ENCODE results near the gene STYX.

DNA sequence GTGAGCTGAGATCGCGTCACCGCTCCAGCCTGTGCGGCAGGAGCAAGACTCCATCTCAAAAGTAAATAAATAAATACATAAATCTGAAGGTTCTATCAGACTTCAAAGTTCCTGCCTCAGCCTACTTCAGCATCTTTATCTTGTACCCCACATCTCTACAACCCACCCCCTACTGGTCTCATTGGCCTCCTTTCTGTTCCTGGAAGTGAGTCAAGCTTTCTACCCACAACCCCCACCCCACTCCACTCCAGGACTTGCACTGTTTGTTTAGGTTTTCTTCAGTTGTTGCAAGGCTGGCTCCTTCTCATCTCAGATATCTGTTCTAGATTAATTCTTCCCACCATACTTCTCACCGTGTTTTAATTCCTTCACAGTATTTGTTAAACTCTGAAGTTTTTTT lies 23.7 kb upstream of the STYX start:
- TF ChIP-seq, protein P1, sequence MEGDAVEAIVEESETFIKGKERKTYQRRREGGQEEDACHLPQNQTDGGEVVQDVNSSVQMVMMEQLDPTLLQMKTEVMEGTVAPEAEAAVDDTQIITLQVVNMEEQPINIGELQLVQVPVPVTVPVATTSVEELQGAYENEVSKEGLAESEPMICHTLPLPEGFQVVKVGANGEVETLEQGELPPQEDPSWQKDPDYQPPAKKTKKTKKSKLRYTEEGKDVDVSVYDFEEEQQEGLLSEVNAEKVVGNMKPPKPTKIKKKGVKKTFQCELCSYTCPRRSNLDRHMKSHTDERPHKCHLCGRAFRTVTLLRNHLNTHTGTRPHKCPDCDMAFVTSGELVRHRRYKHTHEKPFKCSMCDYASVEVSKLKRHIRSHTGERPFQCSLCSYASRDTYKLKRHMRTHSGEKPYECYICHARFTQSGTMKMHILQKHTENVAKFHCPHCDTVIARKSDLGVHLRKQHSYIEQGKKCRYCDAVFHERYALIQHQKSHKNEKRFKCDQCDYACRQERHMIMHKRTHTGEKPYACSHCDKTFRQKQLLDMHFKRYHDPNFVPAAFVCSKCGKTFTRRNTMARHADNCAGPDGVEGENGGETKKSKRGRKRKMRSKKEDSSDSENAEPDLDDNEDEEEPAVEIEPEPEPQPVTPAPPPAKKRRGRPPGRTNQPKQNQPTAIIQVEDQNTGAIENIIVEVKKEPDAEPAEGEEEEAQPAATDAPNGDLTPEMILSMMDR (IDR thresholded peaks at IDR 0.05 in 2 of 3, conservative IDR thresholded peaks at IDR 0.05 in 1 of 3; ENCODE audit: control insufficient read depth in 2 of 3, extremely low read depth in 1 of 3, insufficient read depth in 1 of 3, low read depth in 3 of 3, low read length in 3 of 3): no peak
- TF ChIP-seq TCF7 (IDR thresholded peaks at IDR 0.05; ENCODE audit: borderline replicate concordance): no peak
- TF ChIP-seq, protein P2, sequence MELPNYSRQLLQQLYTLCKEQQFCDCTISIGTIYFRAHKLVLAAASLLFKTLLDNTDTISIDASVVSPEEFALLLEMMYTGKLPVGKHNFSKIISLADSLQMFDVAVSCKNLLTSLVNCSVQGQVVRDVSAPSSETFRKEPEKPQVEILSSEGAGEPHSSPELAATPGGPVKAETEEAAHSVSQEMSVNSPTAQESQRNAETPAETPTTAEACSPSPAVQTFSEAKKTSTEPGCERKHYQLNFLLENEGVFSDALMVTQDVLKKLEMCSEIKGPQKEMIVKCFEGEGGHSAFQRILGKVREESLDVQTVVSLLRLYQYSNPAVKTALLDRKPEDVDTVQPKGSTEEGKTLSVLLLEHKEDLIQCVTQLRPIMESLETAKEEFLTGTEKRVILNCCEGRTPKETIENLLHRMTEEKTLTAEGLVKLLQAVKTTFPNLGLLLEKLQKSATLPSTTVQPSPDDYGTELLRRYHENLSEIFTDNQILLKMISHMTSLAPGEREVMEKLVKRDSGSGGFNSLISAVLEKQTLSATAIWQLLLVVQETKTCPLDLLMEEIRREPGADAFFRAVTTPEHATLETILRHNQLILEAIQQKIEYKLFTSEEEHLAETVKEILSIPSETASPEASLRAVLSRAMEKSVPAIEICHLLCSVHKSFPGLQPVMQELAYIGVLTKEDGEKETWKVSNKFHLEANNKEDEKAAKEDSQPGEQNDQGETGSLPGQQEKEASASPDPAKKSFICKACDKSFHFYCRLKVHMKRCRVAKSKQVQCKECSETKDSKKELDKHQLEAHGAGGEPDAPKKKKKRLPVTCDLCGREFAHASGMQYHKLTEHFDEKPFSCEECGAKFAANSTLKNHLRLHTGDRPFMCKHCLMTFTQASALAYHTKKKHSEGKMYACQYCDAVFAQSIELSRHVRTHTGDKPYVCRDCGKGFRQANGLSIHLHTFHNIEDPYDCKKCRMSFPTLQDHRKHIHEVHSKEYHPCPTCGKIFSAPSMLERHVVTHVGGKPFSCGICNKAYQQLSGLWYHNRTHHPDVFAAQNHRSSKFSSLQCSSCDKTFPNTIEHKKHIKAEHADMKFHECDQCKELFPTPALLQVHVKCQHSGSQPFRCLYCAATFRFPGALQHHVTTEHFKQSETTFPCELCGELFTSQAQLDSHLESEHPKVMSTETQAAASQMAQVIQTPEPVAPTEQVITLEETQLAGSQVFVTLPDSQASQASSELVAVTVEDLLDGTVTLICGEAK (IDR thresholded peaks at IDR 0.05; ENCODE audit: borderline replicate concordance): no peak
- no peak for TF ChIP-seq BACH1 (IDR thresholded peaks at IDR 0.05; ENCODE audit: borderline replicate concordance)
- TF ChIP-seq, protein P3, sequence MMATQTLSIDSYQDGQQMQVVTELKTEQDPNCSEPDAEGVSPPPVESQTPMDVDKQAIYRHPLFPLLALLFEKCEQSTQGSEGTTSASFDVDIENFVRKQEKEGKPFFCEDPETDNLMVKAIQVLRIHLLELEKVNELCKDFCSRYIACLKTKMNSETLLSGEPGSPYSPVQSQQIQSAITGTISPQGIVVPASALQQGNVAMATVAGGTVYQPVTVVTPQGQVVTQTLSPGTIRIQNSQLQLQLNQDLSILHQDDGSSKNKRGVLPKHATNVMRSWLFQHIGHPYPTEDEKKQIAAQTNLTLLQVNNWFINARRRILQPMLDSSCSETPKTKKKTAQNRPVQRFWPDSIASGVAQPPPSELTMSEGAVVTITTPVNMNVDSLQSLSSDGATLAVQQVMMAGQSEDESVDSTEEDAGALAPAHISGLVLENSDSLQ (IDR thresholded peaks at IDR 0.05): no peak
- TF ChIP-seq RAD21 (IDR thresholded peaks at IDR 0.05; ENCODE audit: insufficient read depth, low read depth, low read length): no peak
- TF ChIP-seq, protein P4, sequence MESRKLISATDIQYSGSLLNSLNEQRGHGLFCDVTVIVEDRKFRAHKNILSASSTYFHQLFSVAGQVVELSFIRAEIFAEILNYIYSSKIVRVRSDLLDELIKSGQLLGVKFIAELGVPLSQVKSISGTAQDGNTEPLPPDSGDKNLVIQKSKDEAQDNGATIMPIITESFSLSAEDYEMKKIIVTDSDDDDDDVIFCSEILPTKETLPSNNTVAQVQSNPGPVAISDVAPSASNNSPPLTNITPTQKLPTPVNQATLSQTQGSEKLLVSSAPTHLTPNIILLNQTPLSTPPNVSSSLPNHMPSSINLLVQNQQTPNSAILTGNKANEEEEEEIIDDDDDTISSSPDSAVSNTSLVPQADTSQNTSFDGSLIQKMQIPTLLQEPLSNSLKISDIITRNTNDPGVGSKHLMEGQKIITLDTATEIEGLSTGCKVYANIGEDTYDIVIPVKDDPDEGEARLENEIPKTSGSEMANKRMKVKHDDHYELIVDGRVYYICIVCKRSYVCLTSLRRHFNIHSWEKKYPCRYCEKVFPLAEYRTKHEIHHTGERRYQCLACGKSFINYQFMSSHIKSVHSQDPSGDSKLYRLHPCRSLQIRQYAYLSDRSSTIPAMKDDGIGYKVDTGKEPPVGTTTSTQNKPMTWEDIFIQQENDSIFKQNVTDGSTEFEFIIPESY (IDR thresholded peaks at IDR 0.05): no peak
- TF ChIP-seq, protein P5, sequence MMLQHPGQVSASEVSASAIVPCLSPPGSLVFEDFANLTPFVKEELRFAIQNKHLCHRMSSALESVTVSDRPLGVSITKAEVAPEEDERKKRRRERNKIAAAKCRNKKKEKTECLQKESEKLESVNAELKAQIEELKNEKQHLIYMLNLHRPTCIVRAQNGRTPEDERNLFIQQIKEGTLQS (IDR thresholded peaks at IDR 0.05; ENCODE audit: borderline replicate concordance, extremely low read depth, low read depth, low read length): no peak
- TF ChIP-seq EZH2 (IDR thresholded peaks at IDR 0.05; ENCODE audit: borderline replicate concordance, control insufficient read depth, low read depth, low read length): no peak

All from GM12878 (cell line).